NT2/D1 (cell line): ENCODE results near the gene NTMT2.

Experiments
- SUZ12 ChIP-seq: IDR thresholded peaks from 2 replicates; pipeline ENCODE4 v1.6.1; 2011; ENCODE audit not compliant: insufficient read length, insufficient read depth; ENCODE audit errors: extremely low read depth
- YY1 ChIP-seq: IDR thresholded peaks from 2 replicates; pipeline ENCODE4 v1.6.1; 2011; ENCODE audit not compliant: insufficient read length, insufficient read depth
- ZNF274 ChIP-seq: IDR thresholded peaks from 2 replicates; pipeline ENCODE4 v1.6.1; 2011; ENCODE audit warnings: mild to moderate bottlenecking, low read depth, low read length

GRCh38 chr1:170192546-170192945 is 46.8 kb downstream of the NTMT2 start:
- TF ChIP-seq YY1 (no peak), ZNF274 (no peak), SUZ12 (no peak)
